SU-DHL-6 (cell line): ENCODE data around the gene SP3.

Experiments
- H2AFZ ChIP-seq: fragments of 200-600 bp; sonication (generic); 2 replicates; pipeline ENCODE4 v1.6.1; 2014; ENCODE audit warnings: low read depth, mild to moderate bottlenecking, moderate library complexity, mixed read lengths, antibody characterized with exemption, low read length; ENCODE audit not compliant: severe bottlenecking
- H3F3A ChIP-seq: fragments of 200-600 bp; shearing (Covaris generic); 2 replicates; pipeline ENCODE4 v1.6.0; 2016; ENCODE audit warnings: antibody characterized with exemption, mild to moderate bottlenecking; ENCODE audit not compliant: insufficient read depth
- H3K27ac ChIP-seq: fragments of 200-600 bp; sonication (generic); 2 replicates; pipeline ENCODE4 v1.5.1; 2016; ENCODE audit warnings: low read depth, mild to moderate bottlenecking, low read length, moderate library complexity, mixed read lengths
- H3K27me3 ChIP-seq: fragments of 200-600 bp; sonication (generic), shearing (Covaris generic); 2 replicates; pipeline ENCODE4 v1.6.0; 2014; ENCODE audit warnings: mild to moderate bottlenecking, low read length
- H3K36me3 ChIP-seq: fragments of 200-600 bp; sonication (generic); 2 replicates; pipeline ENCODE4 v1.6.1; 2014; ENCODE audit warnings: mild to moderate bottlenecking, low read length, mixed read lengths
- H3K4me2 ChIP-seq: fragments of 300-600, 200-600 bp; shearing (Covaris generic), sonication (generic); 2 replicates; pipeline ENCODE4 v1.6.0; 2014; ENCODE audit warnings: low read length, low read depth, mild to moderate bottlenecking; ENCODE audit not compliant: poor library complexity, severe bottlenecking
- H3K4me3 ChIP-seq: fragments of 200-600 bp; sonication (generic); 2 replicates; pipeline ENCODE4 v1.5.1; 2014; ENCODE audit warnings: antibody characterized with exemption, low read length, mild to moderate bottlenecking, mixed read lengths; ENCODE audit not compliant: insufficient read depth, poor library complexity, severe bottlenecking
- H3K79me2 ChIP-seq: fragments of 200-600 bp; sonication (generic); 2 replicates; pipeline ENCODE4 v1.6.1; 2014; ENCODE audit warnings: mild to moderate bottlenecking, low read length, moderate library complexity; ENCODE audit not compliant: insufficient read depth
- H3K9ac ChIP-seq: fragments of 200-600 bp; sonication (generic); 2 replicates; pipeline ENCODE4 v1.7.0; 2014; ENCODE audit warnings: mild to moderate bottlenecking, low read length
- H3K9me2 ChIP-seq: fragments of 200-600 bp; sonication (generic); replicated peaks from 2 replicates; pipeline ENCODE4 v1.6.1; 2014; ENCODE audit warnings: low read length; ENCODE audit not compliant: insufficient read depth
- H3K9me3 ChIP-seq: fragments of 200-600 bp; sonication (generic); 2 replicates; pipeline ENCODE4 v1.6.1; 2014; ENCODE audit warnings: low read length, mixed read lengths; ENCODE audit not compliant: insufficient read depth
- H4K20me1 ChIP-seq: fragments of 200-600 bp; sonication (generic); 2 replicates; pipeline ENCODE4 v1.6.1; 2014; ENCODE audit warnings: low read depth, mild to moderate bottlenecking, antibody characterized with exemption, low read length, moderate library complexity, mixed read lengths
- EZH2phosphoT487 ChIP-seq: fragments of 200-600 bp; sonication (generic), shearing (Covaris generic); conservative IDR thresholded peaks from 2 replicates; pipeline ENCODE4 v1.6.1; 2018; ENCODE audit warnings: mild to moderate bottlenecking, antibody characterized with exemption, low read length, moderate library complexity, mixed read lengths
- TF ChIP-seq, protein P1 (sequence below): fragments of 200-600 bp; sonication (generic); IDR thresholded peaks from one replicate; pipeline ENCODE4 v1.5.1; 2017; ENCODE audit warnings: antibody characterized with exemption, mild to moderate bottlenecking, low read length, moderate library complexity; ENCODE audit not compliant: insufficient read depth, poor library complexity, severe bottlenecking

The SP3 gene

DNA sequence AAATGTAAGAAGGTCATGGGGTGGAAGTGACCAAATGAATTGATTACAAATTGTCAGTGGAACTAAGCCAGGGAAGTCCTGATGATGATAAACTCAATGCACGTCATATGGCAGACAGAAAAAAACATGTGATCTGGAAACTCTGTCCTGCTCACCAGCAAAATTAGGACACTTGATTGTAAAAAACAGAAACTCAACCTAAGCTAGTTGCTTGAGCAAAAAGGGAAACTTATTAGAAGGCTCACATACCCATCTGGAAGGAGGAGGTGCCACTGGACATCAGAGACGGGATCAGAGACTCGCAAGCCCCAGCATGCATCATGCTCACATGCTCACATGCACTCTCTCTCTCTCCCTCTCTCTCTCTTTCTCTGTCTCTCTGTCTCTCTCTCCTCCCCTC is 96.8 kb downstream of the SP3 start:
- H3F3A ChIP-seq, result no peaks in the 10 kb centered on the region
- H3K9me2 ChIP-seq, result no peaks in the 10 kb centered on the region
- H3K79me2 ChIP-seq, result no peaks in the 10 kb centered on the region
- no peaks in the 10 kb centered on the region for H4K20me1 ChIP-seq
- no peaks in the 10 kb centered on the region for H3K36me3 ChIP-seq
- no peak overlapping the region for H3K9ac ChIP-seq
- H3K27ac ChIP-seq, result no peak overlapping the region
- TF ChIP-seq, protein P1, sequence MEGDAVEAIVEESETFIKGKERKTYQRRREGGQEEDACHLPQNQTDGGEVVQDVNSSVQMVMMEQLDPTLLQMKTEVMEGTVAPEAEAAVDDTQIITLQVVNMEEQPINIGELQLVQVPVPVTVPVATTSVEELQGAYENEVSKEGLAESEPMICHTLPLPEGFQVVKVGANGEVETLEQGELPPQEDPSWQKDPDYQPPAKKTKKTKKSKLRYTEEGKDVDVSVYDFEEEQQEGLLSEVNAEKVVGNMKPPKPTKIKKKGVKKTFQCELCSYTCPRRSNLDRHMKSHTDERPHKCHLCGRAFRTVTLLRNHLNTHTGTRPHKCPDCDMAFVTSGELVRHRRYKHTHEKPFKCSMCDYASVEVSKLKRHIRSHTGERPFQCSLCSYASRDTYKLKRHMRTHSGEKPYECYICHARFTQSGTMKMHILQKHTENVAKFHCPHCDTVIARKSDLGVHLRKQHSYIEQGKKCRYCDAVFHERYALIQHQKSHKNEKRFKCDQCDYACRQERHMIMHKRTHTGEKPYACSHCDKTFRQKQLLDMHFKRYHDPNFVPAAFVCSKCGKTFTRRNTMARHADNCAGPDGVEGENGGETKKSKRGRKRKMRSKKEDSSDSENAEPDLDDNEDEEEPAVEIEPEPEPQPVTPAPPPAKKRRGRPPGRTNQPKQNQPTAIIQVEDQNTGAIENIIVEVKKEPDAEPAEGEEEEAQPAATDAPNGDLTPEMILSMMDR, result no peak
- TF ChIP-seq EZH2phosphoT487, result no peak
- no peak overlapping the region for H2AFZ ChIP-seq
- no peaks in the 10 kb centered on the region for H3K9me3 ChIP-seq
- H3K4me3 ChIP-seq, result no peak overlapping the region
- H3K4me2 ChIP-seq, result no peak overlapping the region
- H3K27me3 ChIP-seq, result no peaks in the 10 kb centered on the region

DNA sequence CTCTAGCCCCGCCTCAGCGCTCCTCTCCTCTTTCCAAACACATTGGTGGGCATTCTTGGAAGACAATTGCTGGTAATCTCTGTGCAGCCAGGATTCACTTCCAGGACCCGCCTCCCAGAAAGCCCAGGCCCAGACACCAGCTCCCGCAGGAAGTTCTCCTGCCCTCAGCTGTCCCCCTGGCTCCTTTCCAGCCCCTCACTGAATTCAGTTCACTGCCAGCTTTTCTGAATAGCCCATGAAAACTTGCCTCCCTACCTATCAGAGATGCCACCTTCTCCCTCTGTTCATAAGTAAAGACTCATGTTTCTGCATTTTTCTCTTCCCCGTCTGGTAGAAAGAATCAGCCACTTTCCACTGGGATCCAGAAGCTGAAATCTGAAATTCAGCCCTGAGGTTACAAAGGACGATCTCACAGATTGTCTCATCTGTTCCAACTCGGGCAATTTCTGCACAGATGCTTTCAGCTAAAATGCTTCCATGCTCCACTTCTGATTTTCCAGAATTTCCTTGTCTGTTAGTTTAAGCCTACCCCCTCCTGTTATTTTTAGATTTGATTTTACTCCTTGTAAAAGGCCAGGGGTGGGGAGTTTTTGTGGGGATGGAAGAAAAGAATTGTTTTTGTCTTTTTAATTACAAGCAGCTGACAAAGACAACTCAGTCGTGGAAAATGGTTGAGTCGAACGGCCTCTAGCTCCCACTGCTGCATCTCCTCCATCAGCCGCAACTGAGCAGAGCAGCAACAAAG is 98.1 kb downstream of the SP3 start:
- Histone ChIP-seq H3K4me2 (no peak overlapping the region), H3K9ac (no peak overlapping the region), H3K9me3 (no peaks in the 10 kb centered on the region), H3K27ac (no peak overlapping the region), H3K27me3 (no peaks in the 10 kb centered on the region), H3K4me3 (no peak overlapping the region), H3K79me2 (no peaks in the 10 kb centered on the region), H3F3A (no peaks in the 10 kb centered on the region), H3K36me3 (no peaks in the 10 kb centered on the region), H3K9me2 (no peaks in the 10 kb centered on the region), H2AFZ (no peak overlapping the region), H4K20me1 (no peaks in the 10 kb centered on the region)
- no peak for TF ChIP-seq EZH2phosphoT487
- TF ChIP-seq, protein P1, result no peak

DNA sequence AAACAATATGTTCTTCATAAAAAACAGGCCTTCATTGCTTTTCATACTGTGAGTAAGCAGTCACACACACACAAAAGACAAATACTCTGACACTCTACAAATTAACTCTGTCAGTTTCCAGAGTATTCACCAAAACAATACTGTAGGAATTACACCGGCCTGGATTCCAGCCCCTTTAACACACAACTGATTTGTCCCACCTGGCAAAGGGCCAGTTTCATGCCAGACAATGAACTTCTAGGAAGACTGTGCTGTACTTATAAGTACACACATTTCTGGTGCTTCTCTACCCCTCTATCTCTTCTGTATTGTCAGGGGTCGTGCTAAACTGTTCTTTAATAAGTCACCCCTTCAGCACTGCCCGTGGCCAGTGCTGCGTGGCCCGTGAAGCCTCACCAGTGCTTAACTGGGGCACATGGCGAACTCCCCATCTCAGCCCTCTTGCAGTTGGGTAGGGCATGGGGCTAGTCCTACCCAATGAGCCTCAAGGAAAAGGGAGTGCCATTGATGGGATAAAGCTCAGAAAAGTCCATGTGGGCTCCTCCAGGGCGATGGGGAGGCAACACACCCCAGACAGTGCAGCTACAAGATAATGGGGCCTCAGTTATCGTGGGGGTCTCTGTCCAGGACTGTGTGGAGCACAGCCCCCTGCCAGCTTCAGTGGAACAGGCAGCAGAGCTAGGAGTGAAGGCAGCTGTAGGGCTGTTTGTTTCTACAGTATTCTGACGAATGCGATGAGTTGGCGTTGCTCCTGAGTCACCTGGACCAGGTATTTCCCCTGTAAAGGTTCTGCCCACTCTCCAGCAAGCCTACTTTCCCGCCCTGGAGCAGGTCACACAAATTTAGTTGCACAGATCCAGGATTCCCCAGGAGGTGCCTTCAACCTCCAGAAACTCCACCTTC is 99.0 kb downstream of the SP3 start:
- TF ChIP-seq, protein P1, result no peak
- no peak for TF ChIP-seq EZH2phosphoT487
- no peak overlapping the region for H3K4me3 ChIP-seq
- no peak overlapping the region for H3K27ac ChIP-seq
- no peaks in the 10 kb centered on the region for H3K9me2 ChIP-seq
- no peak overlapping the region for H3K9ac ChIP-seq
- H3K79me2 ChIP-seq, result no peaks in the 10 kb centered on the region
- no peak overlapping the region for H3K4me2 ChIP-seq
- H3K27me3 ChIP-seq, result no peaks in the 10 kb centered on the region
- no peaks in the 10 kb centered on the region for H3K9me3 ChIP-seq
- H4K20me1 ChIP-seq, result no peaks in the 10 kb centered on the region
- no peaks in the 10 kb centered on the region for H3F3A ChIP-seq
- no peak overlapping the region for H2AFZ ChIP-seq
- H3K36me3 ChIP-seq, result no peaks in the 10 kb centered on the region
